Stimulated activated CD4-positive, alpha-beta T cell treated with anti-CD3 and anti-CD28 coated beads, Interleukin-12 subunit alpha, Interleukin-12 subunit beta, amount 100 ng/mL, for 4 hours (primary cell): ENCODE data around the gene NIM1K.
"Not testable (repeated sequence)": the region's sequence is repeated elsewhere in the genome, so short reads cannot be mapped to it uniquely, and the experiment has no call there.

ENCODE experiments used
- DNase-seq: peaks from one replicate; pipeline ENCODE4 v3.0.0-alpha.2; 2020

Gene NIM1K

DNA sequence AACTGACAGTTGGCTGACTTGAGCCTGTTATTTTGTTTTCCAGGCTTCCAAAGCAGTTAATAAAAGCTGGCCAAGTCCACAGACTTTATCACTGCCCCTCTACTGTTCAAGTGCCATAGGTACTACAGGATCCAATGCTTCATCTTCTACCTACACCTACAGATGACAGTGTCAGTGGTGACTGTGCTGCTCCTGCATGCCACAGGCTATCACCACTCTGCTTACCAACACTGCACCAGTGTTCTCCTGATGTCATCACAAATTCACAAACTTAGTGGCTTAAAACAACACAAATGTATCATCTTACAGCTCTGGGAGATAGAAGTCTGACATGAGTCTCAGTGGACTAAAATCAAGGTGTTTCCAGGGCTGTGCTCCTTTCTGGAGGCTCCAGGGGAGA is 94.6 kb downstream of the NIM1K start:
- DNase-seq = no peak

DNA sequence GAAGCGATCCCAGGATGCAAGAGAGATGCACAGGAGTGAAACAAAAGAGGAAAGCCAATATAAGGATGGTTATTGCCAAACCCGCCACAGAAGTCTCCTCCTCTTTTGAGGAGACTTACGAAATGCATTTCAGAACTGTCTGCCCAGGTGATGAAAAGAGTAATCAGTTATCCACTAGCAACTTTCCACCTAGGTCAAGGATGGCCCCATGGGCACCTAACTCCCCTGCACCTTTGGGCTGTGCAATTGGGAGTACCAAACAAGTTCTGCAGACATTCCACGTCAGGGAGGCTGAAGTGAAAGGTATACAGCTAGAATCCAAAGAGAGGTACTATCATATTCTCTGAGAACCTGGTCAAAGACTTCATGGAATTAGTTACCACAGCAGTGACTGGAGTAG is 95.5 kb downstream of the NIM1K start:
- no peak for DNase-seq

DNA sequence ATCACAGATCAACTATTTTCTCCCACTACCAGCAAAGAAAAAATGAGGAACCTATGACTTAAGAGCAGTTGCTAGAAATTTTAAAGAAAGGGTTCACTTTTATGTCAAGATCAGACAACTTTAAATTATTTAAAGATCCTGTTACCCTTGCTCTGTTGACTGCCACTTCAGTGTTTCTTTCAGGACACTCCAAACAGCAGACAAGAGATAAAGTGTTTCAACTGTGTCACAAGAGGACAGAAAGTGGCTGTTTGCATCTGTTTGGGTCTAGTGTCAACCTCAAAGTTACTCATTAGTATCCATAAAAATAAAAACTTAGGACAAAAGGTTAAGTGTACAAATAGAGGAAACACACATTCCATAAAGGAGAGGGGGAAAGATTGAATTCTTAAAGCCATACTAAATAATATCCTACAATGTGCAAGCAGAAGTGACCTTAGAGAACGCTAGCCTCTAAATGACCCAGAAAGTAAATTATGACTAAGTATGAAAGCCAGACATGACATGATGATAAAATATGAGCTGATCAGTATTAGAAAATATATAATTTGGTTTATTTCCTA is 96.3 kb downstream of the NIM1K start:
- no peak for DNase-seq

DNA sequence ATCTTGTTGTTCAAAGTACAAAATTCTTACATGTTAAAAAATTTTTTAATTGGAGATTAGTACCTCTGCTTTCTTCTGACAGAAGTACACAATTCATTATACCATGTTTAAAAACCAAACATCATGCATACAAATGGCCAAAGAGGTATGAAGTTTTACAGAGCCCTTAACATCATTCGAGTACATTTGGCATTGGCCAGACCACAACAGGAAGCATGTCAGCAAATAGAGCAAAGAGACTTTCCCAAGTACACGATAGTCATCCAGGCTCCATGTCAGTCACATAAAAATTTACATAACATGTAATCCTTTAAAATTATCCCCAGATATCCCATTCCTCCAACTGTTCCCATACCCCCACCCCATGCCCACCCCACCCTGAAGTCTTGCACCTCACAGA is 98.7 kb downstream of the NIM1K start:
- no peak for DNase-seq

DNA sequence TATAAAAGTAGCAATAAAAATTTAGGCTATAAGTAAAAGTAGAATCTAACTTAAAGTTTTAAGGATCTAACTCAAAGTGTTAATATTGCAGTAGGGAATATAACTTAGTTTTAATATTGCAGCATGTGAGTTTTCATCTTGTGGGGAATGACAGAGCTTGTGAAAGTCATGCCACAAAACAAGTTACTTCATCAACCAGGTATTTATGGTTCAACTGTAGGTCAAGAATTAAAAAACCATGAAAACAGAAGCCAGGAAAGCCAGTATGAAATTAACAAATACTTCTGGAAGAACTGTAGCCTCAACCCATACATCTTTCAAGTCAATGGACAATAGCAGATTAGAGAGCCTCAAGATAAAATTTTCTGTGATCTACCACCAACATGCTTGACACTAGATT is 102.2 kb downstream of the NIM1K start:
- no peak for DNase-seq

DNA sequence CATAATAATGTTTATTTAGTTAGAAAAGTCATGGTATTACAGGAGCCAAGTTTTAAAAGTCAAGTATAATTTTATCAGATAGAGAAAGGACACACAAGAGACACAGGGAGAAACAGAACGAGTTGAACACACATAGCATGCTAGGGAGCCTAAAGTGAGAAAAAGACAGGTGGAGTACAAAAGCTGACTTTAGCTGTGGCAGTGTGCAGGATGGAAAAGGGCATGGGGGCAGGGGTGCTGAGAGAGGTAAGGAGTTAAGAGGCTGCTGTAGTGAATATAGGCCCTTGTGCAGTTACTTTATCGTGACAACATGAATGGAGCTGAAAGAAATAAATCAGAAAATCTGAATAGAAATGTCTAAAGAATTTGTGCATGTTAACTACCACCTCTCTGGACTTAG is 103.2 kb downstream of the NIM1K start:
- DNase-seq = no peak

DNA sequence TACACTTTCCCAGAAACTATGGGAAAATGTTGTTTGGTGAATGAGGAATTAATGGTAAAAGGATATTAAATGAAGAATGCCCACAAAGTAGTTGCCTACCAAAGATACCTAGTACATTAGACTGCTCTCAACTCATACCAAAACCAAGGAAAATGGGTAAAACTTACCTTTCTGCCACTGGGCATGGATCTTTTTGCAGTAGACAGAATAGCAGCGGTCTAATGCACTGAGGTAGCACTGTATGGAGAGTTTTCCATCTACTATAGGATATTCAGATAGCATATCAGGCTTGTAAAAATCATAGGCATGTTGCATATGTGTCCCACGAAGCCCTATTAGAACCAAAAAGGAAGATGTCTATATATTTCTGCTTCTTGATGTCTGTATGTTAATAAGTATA is 104.8 kb downstream of the NIM1K start:
- DNase-seq = no peak

DNA sequence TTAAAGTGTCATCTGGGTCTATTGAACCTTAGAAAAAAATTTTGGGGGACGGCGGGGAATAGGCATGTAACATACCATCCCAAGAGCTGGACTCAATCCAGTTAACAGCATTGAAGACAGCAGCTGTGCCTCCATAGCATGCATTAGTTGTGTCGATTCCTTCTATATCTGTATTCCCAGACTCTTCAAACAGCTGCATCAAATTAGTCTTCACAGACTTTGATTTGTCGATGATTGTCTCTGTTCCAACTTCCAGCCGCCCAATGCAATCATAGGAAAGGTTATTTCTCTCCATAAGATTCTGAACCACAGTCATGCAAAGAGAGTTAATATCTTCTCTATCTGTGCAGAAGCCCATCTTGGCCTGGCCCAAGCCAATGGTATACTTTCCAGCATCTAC is 106.4 kb downstream of the NIM1K start:
- no peak for DNase-seq

DNA sequence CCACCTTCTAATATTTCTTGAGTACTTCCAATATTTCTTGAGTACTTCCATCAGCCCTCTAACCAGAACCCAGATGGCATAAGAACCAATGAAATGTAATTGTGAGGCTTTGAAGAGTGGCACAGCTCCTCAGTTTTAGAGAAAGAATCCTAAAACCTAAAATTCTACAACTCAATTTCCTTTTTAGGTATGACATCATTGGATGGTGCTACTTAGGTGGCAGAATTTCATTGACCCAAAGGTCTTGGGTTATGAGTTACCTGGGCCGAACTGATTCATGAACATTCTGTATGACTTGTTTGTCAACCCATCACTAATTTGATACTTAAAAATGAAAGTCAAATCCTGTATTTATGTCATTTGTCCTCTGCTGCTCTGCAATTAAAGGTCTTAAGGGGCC is 108.1 kb downstream of the NIM1K start:
- no peak for DNase-seq

DNA sequence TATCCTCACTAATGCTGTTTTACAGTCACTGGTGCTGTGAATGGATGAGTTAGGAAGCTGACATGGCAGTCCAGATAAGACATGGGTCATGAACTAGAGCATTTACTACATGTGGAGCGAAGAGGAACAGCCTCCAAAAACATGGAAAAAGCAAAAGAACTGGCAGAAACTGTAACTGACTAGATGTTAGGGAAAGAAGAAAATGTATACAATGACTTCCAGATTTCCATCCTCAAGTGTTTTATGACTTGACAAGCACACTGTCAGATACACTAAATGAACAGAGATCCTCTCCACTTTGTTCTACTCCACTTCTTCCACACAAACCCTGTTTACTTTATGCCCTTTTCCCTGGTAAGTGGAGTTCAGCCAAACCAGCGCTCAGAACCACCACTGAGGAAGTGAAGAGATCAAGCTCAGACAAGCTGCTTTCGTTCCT is 109.6 kb downstream of the NIM1K start:
- DNase-seq = no peak

DNA sequence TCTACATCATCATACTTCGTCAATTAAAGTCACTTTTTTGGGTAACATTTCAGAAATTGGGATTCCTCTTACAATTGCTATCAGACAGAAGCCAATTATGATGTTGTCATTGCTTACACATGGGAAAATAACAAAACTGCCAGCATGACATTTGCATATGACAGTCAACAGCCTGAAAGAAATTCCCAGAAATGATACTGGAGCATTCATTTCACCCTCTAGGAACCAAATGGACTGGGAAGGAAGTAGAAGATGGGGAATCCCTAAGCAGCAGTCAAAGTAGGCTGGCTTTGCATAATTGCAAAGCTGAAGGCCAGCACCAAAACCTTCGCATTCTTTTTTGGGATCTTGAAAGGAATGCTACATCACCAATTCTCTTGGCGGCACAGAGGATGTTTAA is 110.5 kb downstream of the NIM1K start:
- DNase-seq = no peak

DNA sequence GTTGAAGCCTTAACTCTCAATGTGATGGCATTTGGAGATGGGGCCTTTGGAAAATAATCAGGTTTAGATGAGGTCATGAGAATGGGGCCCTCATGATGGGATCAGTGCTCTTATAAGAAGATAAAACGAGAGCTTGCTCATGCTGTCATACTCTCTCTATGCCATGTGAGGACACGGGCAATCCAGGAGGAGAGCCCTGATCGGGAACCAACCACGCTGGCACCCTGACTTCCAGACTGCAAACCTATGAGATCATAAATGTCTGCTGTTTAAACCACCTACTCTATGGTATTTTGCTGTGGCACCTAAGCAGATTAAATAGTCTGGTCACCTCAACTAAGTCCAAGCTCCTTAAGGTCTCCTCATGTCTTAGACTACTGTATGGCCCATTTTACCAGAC is 111.2 kb downstream of the NIM1K start:
- DNase-seq = no peak

DNA sequence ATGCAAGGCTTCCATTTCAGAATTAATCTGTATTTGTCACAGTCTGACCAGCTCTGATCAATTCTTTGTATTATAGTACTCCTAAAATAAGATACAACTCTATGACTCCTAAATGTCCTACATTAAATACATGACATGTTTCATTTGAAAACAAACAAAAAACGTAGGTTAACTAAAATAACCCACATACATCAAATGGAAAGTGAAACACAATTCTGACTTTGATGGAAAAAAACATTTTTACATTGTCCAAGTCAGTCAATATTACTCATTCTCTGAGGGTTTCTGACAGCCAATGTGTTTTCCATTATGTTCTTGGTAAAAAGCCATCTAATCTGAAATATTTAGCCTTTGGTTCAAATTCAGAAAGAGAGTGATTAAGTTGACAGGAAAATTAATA is 112.5 kb downstream of the NIM1K start:
- DNase-seq = no peak

DNA sequence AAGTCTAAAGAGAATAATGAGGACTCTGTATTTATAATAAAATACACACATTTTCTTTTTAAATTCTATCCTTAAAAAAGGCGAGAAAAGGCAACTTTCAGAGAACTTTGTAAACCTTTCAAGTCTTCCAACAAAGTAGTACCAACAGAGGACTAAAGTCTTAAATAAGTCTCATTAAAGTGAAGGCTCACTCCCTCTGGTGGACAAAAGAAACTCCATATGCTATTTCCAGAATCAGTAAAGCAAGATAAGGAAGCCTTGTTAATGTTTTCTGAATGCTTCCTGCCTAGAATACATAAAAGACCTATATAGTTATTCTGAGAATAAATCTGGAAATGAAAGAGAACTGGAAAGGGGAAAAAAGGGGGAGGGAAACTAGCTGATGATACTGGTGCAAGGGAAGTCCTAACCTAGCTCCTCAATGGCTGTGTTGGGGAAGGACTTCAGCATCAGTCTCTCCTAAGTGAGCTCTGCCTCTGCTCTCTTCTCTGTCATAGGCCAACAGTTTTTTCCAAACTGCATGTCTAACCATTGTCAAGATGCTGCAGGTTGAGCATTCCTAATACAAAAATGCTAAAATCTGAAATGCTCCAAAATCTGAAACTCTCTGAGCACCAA is 114.0 kb downstream of the NIM1K start:
- no peak for DNase-seq

DNA sequence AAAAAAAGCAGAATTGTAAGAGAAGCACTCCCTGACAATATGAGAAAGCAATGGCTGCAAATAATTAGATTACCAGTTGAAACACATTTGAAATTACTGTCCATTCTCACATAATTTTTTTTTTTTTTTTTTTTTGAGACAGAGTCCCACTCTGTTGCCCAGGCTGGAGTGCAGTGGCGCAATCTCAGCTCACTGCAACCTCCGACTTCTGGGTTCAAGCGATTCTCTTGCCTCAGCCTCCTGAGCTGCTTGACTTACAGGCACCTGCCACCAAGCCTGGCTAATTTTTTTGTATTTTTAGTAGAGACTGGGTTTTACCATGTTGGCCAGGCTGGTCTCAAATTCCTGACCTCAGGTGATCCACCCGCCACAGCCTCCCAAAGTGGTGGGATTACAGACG is 114.9 kb downstream of the NIM1K start:
- DNase-seq = not testable (repeated sequence)

DNA sequence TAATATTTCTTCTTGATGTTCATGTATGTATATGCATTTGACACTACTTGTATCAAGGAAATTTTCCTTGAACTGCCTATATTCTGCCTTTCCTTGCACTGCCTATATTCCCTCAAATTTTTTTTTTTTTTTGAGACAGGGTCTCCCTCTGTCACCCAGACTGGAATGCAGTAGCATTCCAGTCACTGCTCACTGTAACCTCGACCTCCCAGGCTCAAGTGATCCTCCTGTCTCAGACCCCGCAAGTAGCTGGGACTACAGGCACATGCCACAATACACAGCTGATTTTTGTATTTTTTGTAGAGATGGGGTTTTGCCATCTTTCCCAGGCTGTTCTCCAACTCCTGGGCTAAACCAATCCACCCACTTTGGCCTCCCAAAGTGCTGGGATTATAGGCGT is 117.1 kb downstream of the NIM1K start:
- no peak for DNase-seq

DNA sequence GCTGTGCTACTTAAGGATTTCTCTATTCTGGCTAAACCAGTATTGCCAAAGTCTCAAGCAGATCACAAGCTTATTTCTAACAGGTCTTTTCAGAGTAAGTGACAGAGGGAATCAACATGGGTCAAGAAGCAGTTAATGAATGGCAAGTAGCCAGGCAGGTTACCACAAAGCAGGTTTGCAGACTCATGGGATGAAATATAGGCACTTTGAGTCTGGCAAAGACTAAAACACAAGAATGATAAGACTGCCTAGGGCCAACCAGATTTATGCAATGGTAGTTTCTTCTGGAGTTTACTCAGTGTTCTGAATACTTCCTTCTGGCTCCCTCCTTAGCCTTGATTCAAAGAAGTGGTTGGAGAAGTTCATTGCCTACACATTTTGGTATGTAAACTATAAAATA is 117.6 kb downstream of the NIM1K start:
- no peak for DNase-seq

DNA sequence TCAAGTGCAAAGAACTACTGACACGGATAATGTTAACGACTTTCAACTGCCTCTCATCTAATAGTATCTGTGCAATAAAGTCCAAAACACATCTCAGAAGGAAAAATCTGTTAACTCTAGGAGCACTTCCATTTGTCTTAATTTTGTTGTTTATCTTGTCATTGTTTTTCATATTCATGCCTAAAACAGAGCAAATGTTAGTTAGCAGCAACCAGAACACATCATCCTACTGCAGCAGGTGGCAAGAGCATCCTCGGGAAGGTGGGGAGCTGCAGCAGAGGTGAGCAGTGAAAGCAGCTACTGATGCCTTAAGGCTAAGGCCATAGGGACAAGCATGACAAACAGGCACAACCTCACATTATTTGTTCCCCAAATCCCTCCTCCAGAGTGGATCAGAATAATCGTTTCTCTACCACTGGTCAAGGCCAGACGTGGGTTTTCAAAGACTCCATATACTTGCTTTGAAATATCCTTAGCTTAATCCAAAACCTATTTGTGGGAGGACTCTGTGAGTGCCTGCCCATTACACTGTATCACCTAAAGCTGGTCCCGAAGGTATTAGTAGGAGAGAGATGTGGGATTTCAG is 120.1 kb downstream of the NIM1K start:
- DNase-seq = no peak

DNA sequence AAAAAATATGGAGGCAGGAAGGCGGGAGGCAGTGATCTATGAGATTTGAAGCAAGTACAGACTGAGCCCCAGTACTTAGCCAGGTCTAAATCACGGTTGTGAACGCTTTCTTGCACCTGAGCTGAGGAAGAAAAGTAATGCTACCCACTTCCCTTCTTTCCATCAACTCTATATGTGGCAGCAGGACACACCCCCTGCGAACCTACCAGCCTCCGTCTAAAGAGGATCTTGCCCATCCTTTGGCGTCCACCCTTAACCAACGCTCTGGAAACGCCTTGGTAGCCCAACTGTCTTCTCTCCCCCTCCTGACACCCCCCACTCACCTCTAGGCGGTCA is 120.6 kb downstream of the NIM1K start:
- DNase-seq = no peak

DNA sequence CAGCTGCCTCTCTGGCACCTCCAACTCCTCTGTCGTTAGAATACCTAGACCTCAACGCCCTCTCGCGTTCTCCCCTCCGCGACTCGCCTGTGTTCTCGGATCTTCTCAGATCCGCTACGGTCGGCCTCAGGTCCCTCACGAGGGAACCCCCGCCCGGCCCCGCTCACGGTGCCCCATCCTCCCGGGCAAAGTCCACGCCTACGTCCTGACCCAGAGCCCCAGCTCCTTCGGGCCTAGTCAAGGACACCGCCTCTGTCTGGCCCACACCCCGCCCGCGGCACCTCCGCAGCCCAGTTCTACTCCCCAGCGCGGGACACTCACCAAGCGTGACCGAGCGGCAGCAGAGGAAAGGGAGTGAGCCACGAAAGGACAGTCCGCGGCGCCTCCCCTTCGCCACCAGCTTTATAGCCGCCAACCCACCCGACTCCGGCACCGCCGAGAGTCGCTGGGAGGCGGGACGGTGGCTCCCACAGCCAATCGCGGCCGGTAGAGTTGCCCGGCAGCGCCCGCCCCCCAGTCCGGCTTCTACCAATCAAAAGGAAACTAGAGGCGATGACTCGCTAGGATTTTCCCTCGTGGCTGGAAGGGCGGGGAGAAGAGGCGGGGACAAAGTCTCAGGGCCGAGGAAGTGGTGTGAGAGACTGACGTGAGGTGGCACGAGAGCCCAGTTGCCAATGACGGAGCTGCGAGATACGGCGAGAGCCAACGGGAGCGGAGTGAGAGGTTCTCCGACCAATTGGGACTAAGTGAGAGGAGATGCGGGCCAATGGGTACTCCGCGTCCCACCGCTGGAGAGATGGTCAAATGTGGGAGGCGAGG is 121.2 kb downstream of the NIM1K start, which contains the start of gene HMGCS1:
TSS of gene HMGCS1 (minus strand) at position 378 of the 819 bp plus-strand sequence. CDS start 14,447 bp downstream, outside the sequence.
- DNase-seq = peak; percentile 96

DNA sequence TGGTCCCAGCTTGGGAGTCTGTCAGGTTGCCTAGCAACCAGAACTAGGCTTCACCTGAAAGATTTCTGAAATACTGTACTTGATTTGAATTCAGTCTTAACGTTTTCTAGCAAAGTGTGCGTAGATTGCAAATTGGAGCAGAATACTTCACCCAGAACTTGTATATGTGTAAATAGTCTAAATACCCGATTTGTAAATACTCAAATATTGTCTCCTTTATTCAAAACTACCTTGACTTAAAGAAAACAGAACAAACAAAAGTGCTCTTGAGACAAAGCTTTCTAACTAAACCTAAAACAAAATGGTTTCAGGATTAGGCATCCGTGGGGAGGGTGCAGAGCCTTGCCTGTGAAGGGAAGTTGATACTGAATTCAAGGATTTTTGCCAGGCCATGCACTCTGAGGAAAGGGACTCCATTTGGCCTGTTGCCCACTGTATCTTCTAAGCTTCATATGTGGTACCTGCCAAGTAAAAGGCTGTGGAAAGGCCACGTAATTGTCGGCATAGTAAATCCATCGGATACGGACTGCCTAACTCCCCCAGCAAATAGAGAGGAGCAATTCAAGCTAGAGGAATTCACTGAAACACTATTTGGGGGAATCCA is 121.9 kb downstream of the NIM1K start:
- DNase-seq = no peak

DNA sequence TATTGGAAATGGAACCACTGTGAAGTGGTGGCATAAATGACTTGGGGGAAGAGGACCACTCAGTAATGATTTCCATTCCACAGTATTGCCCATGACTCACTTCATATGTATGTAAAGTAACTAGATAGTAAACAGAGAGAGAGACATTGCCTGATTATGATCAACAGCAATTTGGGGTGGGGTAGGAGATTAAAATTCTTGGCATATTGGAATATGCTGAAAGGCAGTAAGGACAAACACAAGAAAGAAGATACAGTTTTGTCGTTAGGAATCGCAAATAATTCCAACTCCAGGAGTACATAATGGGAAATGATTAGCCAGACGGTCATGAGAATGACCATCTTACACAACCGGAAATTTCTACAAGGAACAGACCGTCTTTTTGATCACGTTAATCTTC is 122.7 kb downstream of the NIM1K start:
- DNase-seq = no peak

DNA sequence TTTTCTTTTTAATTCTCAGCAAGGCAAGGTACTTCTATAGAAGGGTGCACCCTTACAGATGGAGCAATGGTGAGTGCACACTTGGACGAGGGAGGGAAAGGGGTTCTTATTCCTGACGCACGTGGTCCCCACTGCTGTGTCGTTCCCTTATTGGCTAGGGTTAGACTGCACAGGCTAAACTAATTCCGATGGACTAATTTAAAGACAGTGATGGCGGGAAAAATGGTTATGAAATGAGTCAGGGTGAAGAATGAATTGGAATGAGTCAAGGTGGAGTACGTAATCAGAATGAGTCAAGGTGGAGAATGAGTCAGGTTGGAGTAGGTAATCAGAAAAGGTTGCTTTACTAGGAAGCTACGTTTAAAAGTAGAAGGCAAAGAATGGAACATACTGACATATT is 123.2 kb downstream of the NIM1K start:
- peak; percentile 14 for DNase-seq

DNA sequence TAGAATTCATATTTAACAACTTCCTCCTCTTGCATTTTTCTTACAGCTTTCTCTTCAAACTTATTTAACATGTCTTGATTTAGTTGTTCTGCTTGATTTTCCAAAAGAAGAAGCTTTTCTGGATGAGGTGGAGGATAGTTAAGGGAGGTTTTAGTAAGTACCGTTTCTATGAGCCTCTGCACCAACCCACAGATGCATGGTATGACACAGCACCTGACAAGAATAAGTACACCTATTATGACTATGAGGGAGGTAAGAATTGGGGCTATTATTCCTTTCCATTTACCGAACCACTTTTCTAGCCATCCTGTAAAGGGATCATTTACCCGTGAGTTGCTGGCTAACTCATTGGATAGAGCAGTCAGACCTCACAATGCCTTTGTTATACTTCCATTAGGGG is 123.7 kb downstream of the NIM1K start:
- DNase-seq = no peak
